ENCODE data around the gene FOXM1.
A peak's percentile ranks its signal among the peaks of the same experiment; 100 is the strongest.

The FOXM1 gene

GRCh38 chr12:2877047-2877952, at the start of gene FOXM1, which contains the start of gene RHNO1:
TSS of gene FOXM1 (minus strand) at chr12:2877174. CDS start at chr12:2874478, 2,696 bp downstream.
TSS of gene RHNO1 (plus strand) at chr12:2877223. CDS start at chr12:2885367, 8,144 bp downstream.
- TF ChIP-seq POLR2A (IDR thresholded peaks at IDR 0.05; ENCODE audit: low read length) = peak; percentile 79
- TF ChIP-seq GATA1 (IDR thresholded peaks at IDR 0.05; ENCODE audit: low read depth, low read length) = no peak
- DNase-seq = peak; percentile 91 to 94

GRCh38 chr12:2925322-2925995, 48.5 kb upstream of the FOXM1 start:
- no peak for DNase-seq
- TF ChIP-seq POLR2A (IDR thresholded peaks at IDR 0.05; ENCODE audit: low read length) (no peak), GATA1 (IDR thresholded peaks at IDR 0.05; ENCODE audit: low read depth, low read length) (no peak)

- no peak for DNase-seq
- TF ChIP-seq POLR2A (IDR thresholded peaks at IDR 0.05; ENCODE audit: low read length) (no peak), GATA1 (IDR thresholded peaks at IDR 0.05; ENCODE audit: low read depth, low read length) (no peak)
Measured at GRCh38 chr12:2924019-2924418, 47.0 kb upstream of the FOXM1 start.

GRCh38 chr12:2923057-2923456, 46.1 kb upstream of the FOXM1 start:
- DNase-seq = no peak
- TF ChIP-seq POLR2A (IDR thresholded peaks at IDR 0.05; ENCODE audit: low read length) (no peak), GATA1 (IDR thresholded peaks at IDR 0.05; ENCODE audit: low read depth, low read length) (no peak)

- TF ChIP-seq GATA1 (IDR thresholded peaks at IDR 0.05; ENCODE audit: low read depth, low read length) (no peak), POLR2A (IDR thresholded peaks at IDR 0.05; ENCODE audit: low read length) (no peak)
- no peak for DNase-seq
Measured at GRCh38 chr12:2922329-2922728, 45.4 kb upstream of the FOXM1 start.

GRCh38 chr12:2919249-2919648, 42.3 kb upstream of the FOXM1 start:
- TF ChIP-seq POLR2A (IDR thresholded peaks at IDR 0.05; ENCODE audit: low read length) (no peak), GATA1 (IDR thresholded peaks at IDR 0.05; ENCODE audit: low read depth, low read length) (no peak)

GRCh38 chr12:2912216-2912575, 35.2 kb upstream of the FOXM1 start:
- TF ChIP-seq GATA1 (IDR thresholded peaks at IDR 0.05; ENCODE audit: low read depth, low read length) (no peak), POLR2A (IDR thresholded peaks at IDR 0.05; ENCODE audit: low read length) (no peak)
- DNase-seq = no peak

More at GRCh38 chr12:2919249-2919648, 42.3 kb upstream of the FOXM1 start:
- DNase-seq = no peak

- TF ChIP-seq POLR2A (IDR thresholded peaks at IDR 0.05; ENCODE audit: low read length) = no peak
- TF ChIP-seq GATA1 (IDR thresholded peaks at IDR 0.05; ENCODE audit: low read depth, low read length) = no peak
- DNase-seq = no peak
Measured at GRCh38 chr12:2904260-2904659, 27.3 kb upstream of the FOXM1 start.

- DNase-seq = peak; percentile 66 to 67
Measured at GRCh38 chr12:2902272-2902880, 25.4 kb upstream of the FOXM1 start.

GRCh38 chr12:2900642-2901041, 23.7 kb upstream of the FOXM1 start:
- no peak for TF ChIP-seq GATA1 (IDR thresholded peaks at IDR 0.05; ENCODE audit: low read depth, low read length)
- TF ChIP-seq POLR2A (IDR thresholded peaks at IDR 0.05; ENCODE audit: low read length) = no peak
- no peak for DNase-seq

More at GRCh38 chr12:2902272-2902880, 25.4 kb upstream of the FOXM1 start:
- TF ChIP-seq POLR2A (IDR thresholded peaks at IDR 0.05; ENCODE audit: low read length) = no peak
- no peak for TF ChIP-seq GATA1 (IDR thresholded peaks at IDR 0.05; ENCODE audit: low read depth, low read length)

GRCh38 chr12:2897418-2897817, 20.4 kb upstream of the FOXM1 start:
- TF ChIP-seq GATA1 (IDR thresholded peaks at IDR 0.05; ENCODE audit: low read depth, low read length) = no peak
- no peak for TF ChIP-seq POLR2A (IDR thresholded peaks at IDR 0.05; ENCODE audit: low read length)
- no peak for DNase-seq

GRCh38 chr12:2895511-2895910, 18.5 kb upstream of the FOXM1 start:
- no peak for DNase-seq
- TF ChIP-seq POLR2A (IDR thresholded peaks at IDR 0.05; ENCODE audit: low read length) = no peak
- TF ChIP-seq GATA1 (IDR thresholded peaks at IDR 0.05; ENCODE audit: low read depth, low read length) = no peak

- TF ChIP-seq GATA1 (IDR thresholded peaks at IDR 0.05; ENCODE audit: low read depth, low read length) = no peak
- no peak for TF ChIP-seq POLR2A (IDR thresholded peaks at IDR 0.05; ENCODE audit: low read length)
- no peak for DNase-seq
Measured at GRCh38 chr12:2895051-2895451, 18.1 kb upstream of the FOXM1 start.

GRCh38 chr12:2893007-2893406, 16.0 kb upstream of the FOXM1 start:
- TF ChIP-seq GATA1 (IDR thresholded peaks at IDR 0.05; ENCODE audit: low read depth, low read length) = no peak
- no peak for TF ChIP-seq POLR2A (IDR thresholded peaks at IDR 0.05; ENCODE audit: low read length)
- DNase-seq = peak in 1 of 2 experiments; percentile 34

Data from erythroblast (primary cell).